Sigmoid colon (tissue), 4 donors: Measurements from ENCODE around the gene LPIN1.

Experiments used
- EP300 ChIP-seq, 4 donors: sonication (generic); formaldehyde crosslinking; IDR thresholded peaks; one replicate each; pipeline ENCODE4 v1.6.1; 2017; ENCODE audit warnings: antibody characterized with exemption in 4 of 4
- POLR2A ChIP-seq, 2 donors: fragments of 450-650 bp; IDR thresholded peaks; one replicate each; pipeline ENCODE4 v1.6.1; 2016; ENCODE audit warnings: antibody characterized with exemption in 2 of 2, mild to moderate bottlenecking in 2 of 2, moderate library complexity in 2 of 2
- POLR2AphosphoS5 ChIP-seq, 4 donors: sonication (generic); formaldehyde crosslinking; IDR thresholded peaks; one replicate each; pipeline ENCODE4 v1.6.1; 2017; ENCODE audit warnings: antibody characterized with exemption in 4 of 4
- TF ChIP-seq, protein P1 (sequence below), 4 experiments: fragments of 450-650 bp in 3 of 4; fragments of 200-600 bp in 1 of 4; IDR thresholded peaks; one replicate each; pipeline ENCODE4 v1.5.1; 2016 to 2019; ENCODE audit warnings: antibody characterized with exemption in 4 of 4, mild to moderate bottlenecking in 3 of 4, moderate library complexity in 2 of 4

DNA sequence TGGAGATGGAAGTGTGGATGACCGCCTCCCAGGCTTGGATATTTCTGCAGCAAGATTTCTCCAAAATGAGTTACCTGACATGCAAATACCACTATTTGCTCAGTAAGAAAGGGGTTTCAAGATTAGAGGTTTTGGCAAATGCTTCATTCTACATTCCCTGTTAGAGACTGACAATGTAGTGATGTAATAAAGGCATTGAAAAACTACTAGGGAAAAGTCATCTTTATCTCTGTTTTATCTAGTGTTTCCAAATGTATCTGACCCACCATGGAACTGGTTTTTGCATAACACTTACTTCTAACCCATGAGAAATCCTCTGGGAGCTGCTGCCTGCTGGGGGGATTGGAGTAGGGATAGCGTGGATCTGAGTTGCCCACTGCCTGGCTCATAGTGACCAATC lies 43.5 kb upstream of the LPIN1 start:
- TF ChIP-seq, protein P1, sequence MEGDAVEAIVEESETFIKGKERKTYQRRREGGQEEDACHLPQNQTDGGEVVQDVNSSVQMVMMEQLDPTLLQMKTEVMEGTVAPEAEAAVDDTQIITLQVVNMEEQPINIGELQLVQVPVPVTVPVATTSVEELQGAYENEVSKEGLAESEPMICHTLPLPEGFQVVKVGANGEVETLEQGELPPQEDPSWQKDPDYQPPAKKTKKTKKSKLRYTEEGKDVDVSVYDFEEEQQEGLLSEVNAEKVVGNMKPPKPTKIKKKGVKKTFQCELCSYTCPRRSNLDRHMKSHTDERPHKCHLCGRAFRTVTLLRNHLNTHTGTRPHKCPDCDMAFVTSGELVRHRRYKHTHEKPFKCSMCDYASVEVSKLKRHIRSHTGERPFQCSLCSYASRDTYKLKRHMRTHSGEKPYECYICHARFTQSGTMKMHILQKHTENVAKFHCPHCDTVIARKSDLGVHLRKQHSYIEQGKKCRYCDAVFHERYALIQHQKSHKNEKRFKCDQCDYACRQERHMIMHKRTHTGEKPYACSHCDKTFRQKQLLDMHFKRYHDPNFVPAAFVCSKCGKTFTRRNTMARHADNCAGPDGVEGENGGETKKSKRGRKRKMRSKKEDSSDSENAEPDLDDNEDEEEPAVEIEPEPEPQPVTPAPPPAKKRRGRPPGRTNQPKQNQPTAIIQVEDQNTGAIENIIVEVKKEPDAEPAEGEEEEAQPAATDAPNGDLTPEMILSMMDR (IDR thresholded peaks at IDR 0.05), result no peak
- no peak for TF ChIP-seq EP300 (IDR thresholded peaks at IDR 0.05)
- TF ChIP-seq POLR2A (IDR thresholded peaks at IDR 0.05), result no peak
- no peak for TF ChIP-seq POLR2AphosphoS5 (IDR thresholded peaks at IDR 0.05)
